Tibial nerve (tissue), 4 donors: ENCODE measurements around the gene FBXW11. TPM values are rescaled to one million over a fixed set of nuclear protein-coding genes. Genes with fewer than 3 reads are reported as not detected.

ENCODE experiments used
- DNase-seq, 2 donors: peaks; one replicate each; pipeline ENCODE4 v3.0.0-alpha.2; 2019; ENCODE audit warnings: low spot score in 2 of 2
- H3K27ac ChIP-seq, 4 donors: fragments of 200-600 bp; sonication (generic) in 3 of 4; one replicate each; pipeline ENCODE4 v1.5.1; 2017 to 2019; ENCODE audit warnings: mild to moderate bottlenecking in 1 of 4
- H3K27me3 ChIP-seq, 2 donors: fragments of 200-600 bp; sonication (generic) in 1 of 2; one replicate each; pipeline versions ENCODE4 v1.5.1 to v1.6.0; 2017 to 2019
- H3K36me3 ChIP-seq, 3 donors: fragments of 200-600 bp; sonication (generic); one replicate each; pipeline ENCODE4 v1.5.1; 2018 to 2019
- H3K4me1 ChIP-seq, 4 donors: fragments of 200-600 bp; sonication (generic) in 3 of 4; one replicate each; pipeline ENCODE4 v1.5.1; 2017 to 2019
- H3K4me3 ChIP-seq, 4 donors: fragments of 200-600 bp; sonication (generic) in 3 of 4; one replicate each; pipeline ENCODE4 v1.5.1; 2017 to 2019; ENCODE audit warnings: mild to moderate bottlenecking in 1 of 4, moderate library complexity in 1 of 4
- H3K9me3 ChIP-seq, 4 donors: fragments of 200-600 bp; sonication (generic) in 3 of 4; one replicate each; pipeline ENCODE4 v1.5.1; 2017 to 2019
- CTCF ChIP-seq, 5 experiments: fragments of 200-600 bp in 3 of 5; fragments of 450-650 bp in 2 of 5; sonication (generic) in 3 of 5; IDR thresholded peaks; one replicate each; pipeline ENCODE4 v1.5.1; 2016 to 2019; ENCODE audit warnings: antibody characterized with exemption in 5 of 5, mild to moderate bottlenecking in 3 of 5, moderate library complexity in 2 of 5
- EP300 ChIP-seq, 2 donors: sonication (generic); formaldehyde crosslinking; IDR thresholded peaks; one replicate each; pipeline ENCODE4 v1.6.1; 2017; ENCODE audit warnings: antibody characterized with exemption in 2 of 2, mild to moderate bottlenecking in 1 of 2
- POLR2A ChIP-seq, 2 donors: fragments of 450-650 bp; IDR thresholded peaks; one replicate each; pipeline ENCODE4 v1.6.1; 2017; ENCODE audit warnings: antibody characterized with exemption in 2 of 2, mild to moderate bottlenecking in 2 of 2, moderate library complexity in 2 of 2
- WGBS, 2 donors: methylation state at CpG; one replicate each; pipeline ENCODE4 v1.1.5; 2018; 5-methylcytosine and 5-hydroxymethylcytosine counted together
- total RNA-seq, 4 donors: library from RNA; depleted of rRNA; stranded (reverse); fragments of >200 nt; gene quantifications; one replicate each; pipeline ENCODE4 v1.1.0, GENCODE V29; 2016

Gene FBXW11
- total RNA-seq, 4 donors from 2014 or later = 49.2 to 96.4 (median 73.4) TPM

- DNase-seq = no peak
- no peaks in the 10 kb centered on the region for H3K9me3 ChIP-seq
- no peak overlapping the region for H3K4me3 ChIP-seq
- 71 to 80% methylated on average over 5 of the region's 5 CpGs for WGBS, 2 donors
- peaks cover 0 to 9% (median 0%) of the 10 kb centered on the region in 3 donors for H3K36me3 ChIP-seq
- H3K4me1 ChIP-seq = peaks cover 0 to 68% (median 28%) of the 10 kb centered on the region in 4 donors
- no peak overlapping the region for H3K27ac ChIP-seq
- H3K27me3 ChIP-seq = no peaks in the 10 kb centered on the region
- no peak for TF ChIP-seq CTCF (IDR thresholded peaks at IDR 0.05)
- no peak for TF ChIP-seq POLR2A (IDR thresholded peaks at IDR 0.05)
- no peak for TF ChIP-seq EP300 (IDR thresholded peaks at IDR 0.05)
Measured at GRCh38 chr5:171999877-172000276, 6.6 kb downstream of the FBXW11 start.

GRCh38 chr5:171999100-171999499, 7.3 kb downstream of the FBXW11 start:
- 93 to 97% methylated on average over 2 of the region's 2 CpGs for WGBS, 2 donors
- TF ChIP-seq EP300 (IDR thresholded peaks at IDR 0.05) = no peak
- no peak for TF ChIP-seq POLR2A (IDR thresholded peaks at IDR 0.05)
- no peak for TF ChIP-seq CTCF (IDR thresholded peaks at IDR 0.05)
- no peak overlapping the region for H3K4me3 ChIP-seq

GRCh38 chr5:171997011-171997410, 9.4 kb downstream of the FBXW11 start:
- 74 to 81% methylated on average over 3 of the region's 3 CpGs for WGBS, 2 donors
- H3K36me3 ChIP-seq = peaks cover 0 to 9% (median 0%) of the 10 kb centered on the region in 3 donors

More at GRCh38 chr5:171999100-171999499, 7.3 kb downstream of the FBXW11 start:
- Histone ChIP-seq H3K9me3 (no peaks in the 10 kb centered on the region), H3K4me1 (peaks cover 0 to 67% (median 20%) of the 10 kb centered on the region in 4 donors), H3K36me3 (peaks cover 0 to 9% (median 0%) of the 10 kb centered on the region in 3 donors), H3K27ac (no peak overlapping the region), H3K27me3 (no peaks in the 10 kb centered on the region)
- DNase-seq = no peak

GRCh38 chr5:171992813-171993212, 13.6 kb downstream of the FBXW11 start:
- Histone ChIP-seq H3K36me3 (peaks cover 0 to 9% (median 0%) of the 10 kb centered on the region in 3 donors), H3K27me3 (no peaks in the 10 kb centered on the region), H3K9me3 (no peaks in the 10 kb centered on the region), H3K4me1 (peaks cover 0 to 32% (median 0%) of the 10 kb centered on the region in 4 donors), H3K27ac (no peak overlapping the region), H3K4me3 (no peak overlapping the region)
- WGBS, 2 donors = 81 to 83% methylated on average over 2 of the region's 2 CpGs
- TF ChIP-seq CTCF (IDR thresholded peaks at IDR 0.05) = no peak
- no peak for TF ChIP-seq EP300 (IDR thresholded peaks at IDR 0.05)
- no peak for TF ChIP-seq POLR2A (IDR thresholded peaks at IDR 0.05)
- no peak for DNase-seq

More at GRCh38 chr5:171997011-171997410, 9.4 kb downstream of the FBXW11 start:
- Histone ChIP-seq H3K4me1 (peaks cover 0 to 48% (median 9%) of the 10 kb centered on the region in 4 donors), H3K4me3 (no peak overlapping the region), H3K27me3 (no peaks in the 10 kb centered on the region), H3K9me3 (no peaks in the 10 kb centered on the region), H3K27ac (no peak overlapping the region)
- TF ChIP-seq POLR2A (IDR thresholded peaks at IDR 0.05) (no peak), EP300 (IDR thresholded peaks at IDR 0.05) (no peak), CTCF (IDR thresholded peaks at IDR 0.05) (no peak)
- DNase-seq = no peak

GRCh38 chr5:171992305-171992704, 14.1 kb downstream of the FBXW11 start:
- no peak for TF ChIP-seq POLR2A (IDR thresholded peaks at IDR 0.05)
- no peak for TF ChIP-seq EP300 (IDR thresholded peaks at IDR 0.05)
- DNase-seq = no peak
- peaks cover 0 to 9% (median 0%) of the 10 kb centered on the region in 3 donors for H3K36me3 ChIP-seq
- no peak overlapping the region for H3K4me3 ChIP-seq
- no peak overlapping the region for H3K27ac ChIP-seq
- H3K4me1 ChIP-seq = peaks cover 0 to 32% (median 0%) of the 10 kb centered on the region in 4 donors
- 92 to 93% methylated on average over 3 of the region's 3 CpGs for WGBS, 2 donors
- no peaks in the 10 kb centered on the region for H3K9me3 ChIP-seq
- H3K27me3 ChIP-seq = no peaks in the 10 kb centered on the region

- WGBS, 2 donors = 94% methylated on average over 7 of the region's 7 CpGs
- TF ChIP-seq POLR2A (IDR thresholded peaks at IDR 0.05) (no peak), EP300 (IDR thresholded peaks at IDR 0.05) (no peak), CTCF (IDR thresholded peaks at IDR 0.05) (no peak)
Measured at GRCh38 chr5:171990713-171991015, 15.8 kb downstream of the FBXW11 start.

More at GRCh38 chr5:171990713-171991015, 15.8 kb downstream of the FBXW11 start:
- H3K4me1 ChIP-seq = peaks cover 0 to 25% (median 0%) of the 10 kb centered on the region in 4 donors
- H3K4me3 ChIP-seq = no peak overlapping the region
- H3K27me3 ChIP-seq = no peaks in the 10 kb centered on the region
- H3K9me3 ChIP-seq = no peaks in the 10 kb centered on the region
- DNase-seq = no peak
- H3K36me3 ChIP-seq = peaks cover 0 to 4% (median 0%) of the 10 kb centered on the region in 3 donors
- H3K27ac ChIP-seq = no peak overlapping the region
